Measurements from ENCODE around the gene FOXJ1. TPM values are rescaled to one million over a fixed set of nuclear protein-coding genes. Genes with fewer than 3 reads are reported as not detected.

Gene FOXJ1
- total RNA-seq, 1 donor from 2014 or later: not detected

- no peaks in the 10 kb centered on the region for H3K4me1 ChIP-seq
- no peak overlapping the region for H3K4me3 ChIP-seq
- no peaks in the 10 kb centered on the region for H3K9me3 ChIP-seq
- H3K36me3 ChIP-seq: no peaks in the 10 kb centered on the region
- no peak overlapping the region for H3K27ac ChIP-seq
- TF ChIP-seq POLR2A (IDR thresholded peaks at IDR 0.05) (no peak), POLR2AphosphoS5 (IDR thresholded peaks at IDR 0.05; ENCODE audit: insufficient read depth in 1 of 2, low read depth in 1 of 2) (no peak), CTCF (IDR thresholded peaks at IDR 0.05) (no peak)
- no peak for DNase-seq (ENCODE audit: extremely low spot score in 2 of 2)
- intact Hi-C loops (cut with DNase I): loop anchor here (5.0 kb wide), 1 partner anchor 62 kb away; no protein-coding TSS in a partner anchor
- no peaks in the 10 kb centered on the region for H3K27me3 ChIP-seq
These were observed 43.2 kb upstream of the FOXJ1 start for GRCh38 chr17:76184290-76184689.

GRCh38 chr17:76182016-76182764, 41.1 kb upstream of the FOXJ1 start:
- no peak overlapping the region for H3K27ac ChIP-seq
- H3K27me3 ChIP-seq: no peaks in the 10 kb centered on the region
- intact Hi-C loops (cut with DNase I): loop anchor here (5.0 kb wide), 1 partner anchor 60 kb away; no protein-coding TSS in a partner anchor

GRCh38 chr17:76179496-76180467, 38.7 kb upstream of the FOXJ1 start:
- no peak overlapping the region for H3K4me3 ChIP-seq
- no peaks in the 10 kb centered on the region for H3K36me3 ChIP-seq
- intact Hi-C loops (cut with DNase I): loop anchor here (5.0 kb wide), 1 partner anchor 57 kb away; no protein-coding TSS in a partner anchor
- H3K27ac ChIP-seq: no peak overlapping the region
- DNase-seq (ENCODE audit: extremely low spot score in 2 of 2): no peak
- H3K27me3 ChIP-seq: no peaks in the 10 kb centered on the region
- no peak for TF ChIP-seq POLR2AphosphoS5 (IDR thresholded peaks at IDR 0.05; ENCODE audit: insufficient read depth in 1 of 2, low read depth in 1 of 2)
- no peak for TF ChIP-seq POLR2A (IDR thresholded peaks at IDR 0.05)
- TF ChIP-seq CTCF (IDR thresholded peaks at IDR 0.05): no peak
- no peaks in the 10 kb centered on the region for H3K9me3 ChIP-seq
- no peaks in the 10 kb centered on the region for H3K4me1 ChIP-seq

More at GRCh38 chr17:76182016-76182764, 41.1 kb upstream of the FOXJ1 start:
- no peaks in the 10 kb centered on the region for H3K9me3 ChIP-seq
- no peaks in the 10 kb centered on the region for H3K4me1 ChIP-seq
- TF ChIP-seq POLR2A (IDR thresholded peaks at IDR 0.05) (no peak), CTCF (IDR thresholded peaks at IDR 0.05) (peak; percentile 66 to 84 (median 80))
- H3K36me3 ChIP-seq: no peaks in the 10 kb centered on the region
- no peak overlapping the region for H3K4me3 ChIP-seq
- DNase-seq (ENCODE audit: extremely low spot score in 2 of 2): no peak

GRCh38 chr17:76178124-76178523, 37.1 kb upstream of the FOXJ1 start:
- Histone ChIP-seq H3K27me3 (no peaks in the 10 kb centered on the region), H3K36me3 (no peaks in the 10 kb centered on the region), H3K27ac (no peak overlapping the region), H3K9me3 (no peaks in the 10 kb centered on the region), H3K4me3 (no peak overlapping the region), H3K4me1 (no peaks in the 10 kb centered on the region)
- TF ChIP-seq POLR2AphosphoS5 (IDR thresholded peaks at IDR 0.05; ENCODE audit: insufficient read depth in 1 of 2, low read depth in 1 of 2) (no peak), POLR2A (IDR thresholded peaks at IDR 0.05) (no peak), CTCF (IDR thresholded peaks at IDR 0.05) (no peak)
- DNase-seq (ENCODE audit: extremely low spot score in 2 of 2): no peak
- intact Hi-C loops (cut with DNase I): no loop called here
